Fibroblast of the aortic adventitia (primary cell): Measurements from ENCODE around the gene PHC2. TPM values are rescaled to one million over a fixed set of nuclear protein-coding genes. Genes with fewer than 3 reads are reported as not detected.

Source experiments
- DNase-seq: peaks from one replicate; pipeline ENCODE4 v3.0.0-alpha.2; 2010; ENCODE audit warnings: low read depth
- H3K4me3 ChIP-seq: 2 replicates; pipeline ENCODE4 v1.5.1; 2011; ENCODE audit warnings: low read depth, mild to moderate bottlenecking, control low read depth, low read length, moderate library complexity
- total RNA-seq: library from RNA; depleted of rRNA; stranded (reverse); fragments of >200 nt; gene quantifications from 2 replicates; pipeline ENCODE4 v1.2.3, GENCODE V29; 2012; ENCODE audit warnings: low replicate concordance
- TF ChIP-seq, protein P1 (sequence below): IDR thresholded peaks from 2 replicates; pipeline ENCODE4 v1.5.1; 2011; ENCODE audit warnings: mild to moderate bottlenecking, low read length, control low read depth, inconsistent platforms; ENCODE audit not compliant: insufficient read depth

Gene PHC2
- total RNA-seq, 1 donor = 50.5 TPM

DNA sequence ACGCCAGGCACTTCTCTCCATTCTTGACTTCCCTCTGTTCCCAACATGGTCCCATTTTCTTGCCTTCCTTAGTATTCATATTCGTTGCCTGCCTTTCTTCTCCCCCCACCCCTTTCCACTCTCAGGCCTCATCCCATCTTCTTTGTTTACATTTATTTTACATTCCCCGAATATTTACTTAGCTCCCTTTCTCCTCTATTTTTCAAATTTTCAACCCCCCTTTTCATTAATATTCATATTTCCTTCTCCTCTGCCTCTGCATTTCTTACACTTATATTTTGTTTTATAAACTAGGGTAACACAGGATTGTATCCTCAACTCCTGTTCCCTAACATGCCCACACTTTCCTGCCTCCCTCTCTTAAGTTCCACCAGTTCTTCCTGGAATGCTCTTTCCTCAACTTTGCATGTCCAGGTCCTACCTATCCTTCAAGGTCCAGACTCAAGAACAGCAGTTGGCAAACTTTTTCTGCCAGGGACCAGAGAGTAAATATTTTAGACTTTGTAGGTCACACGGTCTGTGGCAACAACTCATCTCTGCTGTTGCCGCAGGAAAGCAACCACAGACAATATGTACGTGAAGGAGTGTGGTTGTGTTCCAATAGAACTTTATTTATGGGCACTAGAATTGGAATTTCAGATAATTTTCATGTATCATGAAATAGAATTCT is 80.1 kb downstream of the PHC2 start:
- peak overlapping the region; percentile 75 for H3K4me3 ChIP-seq
- TF ChIP-seq, protein P1, sequence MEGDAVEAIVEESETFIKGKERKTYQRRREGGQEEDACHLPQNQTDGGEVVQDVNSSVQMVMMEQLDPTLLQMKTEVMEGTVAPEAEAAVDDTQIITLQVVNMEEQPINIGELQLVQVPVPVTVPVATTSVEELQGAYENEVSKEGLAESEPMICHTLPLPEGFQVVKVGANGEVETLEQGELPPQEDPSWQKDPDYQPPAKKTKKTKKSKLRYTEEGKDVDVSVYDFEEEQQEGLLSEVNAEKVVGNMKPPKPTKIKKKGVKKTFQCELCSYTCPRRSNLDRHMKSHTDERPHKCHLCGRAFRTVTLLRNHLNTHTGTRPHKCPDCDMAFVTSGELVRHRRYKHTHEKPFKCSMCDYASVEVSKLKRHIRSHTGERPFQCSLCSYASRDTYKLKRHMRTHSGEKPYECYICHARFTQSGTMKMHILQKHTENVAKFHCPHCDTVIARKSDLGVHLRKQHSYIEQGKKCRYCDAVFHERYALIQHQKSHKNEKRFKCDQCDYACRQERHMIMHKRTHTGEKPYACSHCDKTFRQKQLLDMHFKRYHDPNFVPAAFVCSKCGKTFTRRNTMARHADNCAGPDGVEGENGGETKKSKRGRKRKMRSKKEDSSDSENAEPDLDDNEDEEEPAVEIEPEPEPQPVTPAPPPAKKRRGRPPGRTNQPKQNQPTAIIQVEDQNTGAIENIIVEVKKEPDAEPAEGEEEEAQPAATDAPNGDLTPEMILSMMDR = no peak
- no peak for DNase-seq

DNA sequence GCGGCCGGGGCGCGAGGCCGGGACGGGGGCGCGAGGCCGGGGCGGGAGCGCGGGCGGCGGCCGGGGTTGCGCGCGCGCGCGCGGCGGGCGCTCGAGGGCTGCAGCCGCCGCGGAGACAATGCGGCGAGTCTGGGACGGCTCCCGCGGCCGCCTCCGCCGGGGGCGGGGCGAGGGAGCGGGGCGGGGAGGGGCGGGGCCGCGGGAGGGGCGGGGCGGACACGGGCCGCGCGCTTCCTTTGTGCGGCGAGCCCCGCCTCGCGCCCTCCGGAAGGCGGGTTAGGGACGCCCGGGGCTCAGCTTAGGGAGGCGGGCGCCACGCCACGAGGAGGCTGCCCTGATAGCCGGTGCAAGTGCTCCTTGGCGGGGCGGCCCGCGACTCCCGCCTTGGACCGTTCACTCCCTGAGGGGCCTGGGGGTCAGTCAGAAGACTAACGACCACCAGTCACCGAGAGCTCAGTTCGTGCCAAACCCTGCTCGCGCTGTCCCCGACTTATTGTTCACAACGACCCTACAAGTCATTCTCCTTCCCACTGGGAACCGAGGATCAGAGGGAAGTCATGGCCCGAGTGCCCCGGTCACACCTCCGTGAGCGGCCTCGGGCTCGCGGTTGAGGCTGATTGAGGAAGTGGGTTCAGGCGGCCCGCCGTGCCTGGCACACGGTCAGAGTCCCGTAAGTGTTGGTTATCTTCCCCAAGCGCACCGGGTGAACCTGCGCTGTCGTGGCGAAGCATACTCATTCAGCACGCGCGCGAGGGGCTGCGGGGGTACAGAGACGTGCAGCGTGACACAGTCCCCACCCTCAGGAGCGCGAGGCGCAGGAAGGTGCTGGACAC is 80.9 kb downstream of the PHC2 start:
- peak overlapping the region; percentile 82 for H3K4me3 ChIP-seq
- TF ChIP-seq, protein P1 = no peak
- peak; percentile 64 for DNase-seq

DNA sequence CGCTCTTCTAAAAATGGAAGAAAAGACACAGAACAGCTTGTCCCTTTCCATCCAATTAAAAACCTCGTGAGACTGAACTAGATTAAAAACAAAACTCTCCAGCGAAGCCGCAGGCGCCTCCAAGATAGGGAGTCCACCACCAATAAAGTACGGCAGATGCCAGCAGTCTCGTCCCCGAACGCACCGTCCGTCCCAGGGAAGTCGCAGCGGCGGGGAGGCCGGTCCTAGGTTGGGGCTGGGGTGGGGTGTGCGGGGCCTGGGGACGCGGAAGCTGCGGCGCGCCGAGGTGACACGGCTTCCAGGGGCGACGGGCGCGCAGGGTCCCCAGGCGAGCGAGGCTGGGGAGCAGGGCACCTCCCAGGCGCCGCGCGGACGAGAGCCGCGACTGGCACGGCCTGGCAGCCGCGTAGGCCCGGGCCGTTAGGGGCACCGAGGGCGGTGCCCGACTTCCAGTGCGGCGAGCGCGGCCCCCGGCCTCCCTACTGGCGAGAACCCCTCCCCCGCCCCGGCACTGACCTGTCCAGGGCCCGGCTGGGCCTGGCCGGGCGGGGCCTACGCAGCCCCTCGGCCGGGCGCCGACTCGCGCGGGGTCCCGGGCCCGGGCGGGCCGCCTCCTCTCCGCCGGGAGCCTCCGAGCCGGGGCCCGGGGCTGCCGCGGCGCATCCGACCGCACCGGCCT is 81.7 kb downstream of the PHC2 start:
- TF ChIP-seq, protein P1 = no peak
- no peak for DNase-seq

DNA sequence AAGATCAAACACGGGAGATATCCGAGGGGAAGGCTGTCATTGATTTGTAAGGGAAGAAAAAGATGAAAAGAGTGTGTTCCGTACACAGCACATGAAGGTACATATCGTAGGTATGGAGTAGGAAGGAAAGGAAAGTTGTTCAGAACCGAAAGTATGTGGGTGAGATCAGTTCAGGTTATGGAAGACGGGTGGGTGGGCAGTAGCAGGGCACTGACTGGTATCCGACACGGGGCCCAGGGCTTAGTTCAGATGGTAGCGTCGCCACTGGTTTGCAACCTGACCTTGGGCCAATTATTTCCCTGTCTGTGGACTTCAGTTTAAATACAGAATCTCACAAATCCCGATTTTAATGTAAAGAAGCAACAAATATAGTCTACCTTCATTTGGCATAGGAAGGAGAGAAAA is 82.2 kb downstream of the PHC2 start:
- DNase-seq = no peak
- TF ChIP-seq, protein P1 = no peak
- H3K4me3 ChIP-seq = peak overlapping the region; percentile 82

More for the DNA sequence above, 81.7 kb downstream of the PHC2 start:
- H3K4me3 ChIP-seq = peak overlapping the region; percentile 82

DNA sequence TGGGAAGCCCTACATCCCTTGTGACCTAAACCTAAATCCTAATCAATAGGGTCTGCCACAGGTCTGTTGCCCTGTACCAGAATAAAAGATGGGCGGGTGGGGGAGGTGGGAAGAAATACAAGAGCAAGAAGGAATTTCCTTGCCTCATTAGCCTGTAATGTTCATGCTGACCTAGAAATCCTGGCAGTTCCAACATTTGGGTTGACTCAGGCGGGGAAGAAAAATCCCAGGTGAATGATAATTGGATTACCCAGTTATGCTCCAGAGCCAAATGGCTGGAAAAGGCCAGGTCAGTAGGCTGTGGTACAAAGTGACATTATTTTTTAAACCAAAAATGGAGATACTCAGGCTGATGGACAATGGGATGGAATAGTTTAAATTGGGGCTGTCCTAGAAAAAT is 82.7 kb downstream of the PHC2 start:
- DNase-seq = peak; percentile 49
- TF ChIP-seq, protein P1 = no peak
- H3K4me3 ChIP-seq = peak overlapping the region; percentile 82

DNA sequence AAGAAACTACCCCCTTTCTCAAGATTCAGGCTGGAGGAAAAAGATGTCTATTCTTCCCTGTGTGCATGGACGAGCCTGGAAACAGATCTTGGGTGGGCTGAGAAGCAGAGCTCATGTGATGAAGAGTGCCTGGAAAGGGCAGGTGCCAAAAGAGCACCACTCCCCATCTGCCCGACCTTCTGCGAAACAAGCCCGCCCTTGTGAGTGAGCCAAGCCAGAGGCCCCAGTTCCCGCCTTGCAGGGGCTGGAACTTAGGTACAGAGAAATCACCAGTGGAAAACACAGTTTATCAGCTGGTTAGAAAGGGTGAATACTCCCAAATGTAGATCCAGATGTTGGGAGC is 83.3 kb downstream of the PHC2 start:
- peak; percentile 73 for DNase-seq

More for the DNA sequence above, 83.3 kb downstream of the PHC2 start:
- peak overlapping the region; percentile 82 for H3K4me3 ChIP-seq
- TF ChIP-seq, protein P1 = no peak
